Amniotic epithelial cell (primary cell): ENCODE results near the gene MAN1A1.

Source experiments
- DNase-seq: peaks from one replicate; pipeline ENCODE4 v3.0.0-alpha.2; 2010; ENCODE audit warnings: low read depth

The MAN1A1 gene

DNA sequence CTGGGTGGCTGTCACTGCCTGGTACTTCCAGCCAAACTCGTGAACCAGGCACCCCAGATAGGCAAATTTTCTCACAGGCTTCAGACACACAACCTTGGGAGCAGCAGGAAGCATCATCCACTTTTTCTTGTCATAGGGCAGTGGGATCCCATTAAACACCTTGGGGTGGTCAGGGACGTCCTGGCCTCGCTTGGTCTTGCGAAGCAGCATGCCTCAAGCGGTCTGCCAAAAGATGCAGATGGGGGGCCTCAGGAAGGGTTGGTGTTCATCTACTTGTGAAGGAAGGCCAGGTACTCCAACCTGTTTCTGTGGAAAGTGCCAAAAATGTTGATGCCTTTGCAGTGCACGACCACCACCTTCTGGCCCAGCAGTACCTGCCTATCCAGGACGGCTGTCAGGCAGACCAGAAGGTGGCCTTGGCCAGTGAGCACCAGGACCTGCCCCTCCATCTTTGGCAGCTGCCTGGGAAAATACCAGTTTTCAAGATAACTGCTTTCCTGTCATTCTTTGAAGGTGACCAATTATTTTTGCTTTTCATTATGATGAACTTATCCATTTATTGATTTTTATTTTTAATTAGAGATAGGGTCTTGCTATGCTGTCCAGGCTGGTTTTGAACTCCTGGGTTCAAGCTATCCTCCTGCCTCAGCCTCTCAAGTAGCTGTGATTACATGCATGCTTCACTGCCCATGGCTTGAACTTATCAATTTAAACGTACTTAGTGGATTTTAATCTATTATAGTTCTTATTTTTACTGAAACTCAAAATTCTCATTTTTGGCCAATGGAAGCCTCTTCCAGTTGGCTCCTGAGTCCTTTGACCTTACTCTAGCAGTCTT lies 80.1 kb downstream of the MAN1A1 start:
- DNase-seq = no peak

DNA sequence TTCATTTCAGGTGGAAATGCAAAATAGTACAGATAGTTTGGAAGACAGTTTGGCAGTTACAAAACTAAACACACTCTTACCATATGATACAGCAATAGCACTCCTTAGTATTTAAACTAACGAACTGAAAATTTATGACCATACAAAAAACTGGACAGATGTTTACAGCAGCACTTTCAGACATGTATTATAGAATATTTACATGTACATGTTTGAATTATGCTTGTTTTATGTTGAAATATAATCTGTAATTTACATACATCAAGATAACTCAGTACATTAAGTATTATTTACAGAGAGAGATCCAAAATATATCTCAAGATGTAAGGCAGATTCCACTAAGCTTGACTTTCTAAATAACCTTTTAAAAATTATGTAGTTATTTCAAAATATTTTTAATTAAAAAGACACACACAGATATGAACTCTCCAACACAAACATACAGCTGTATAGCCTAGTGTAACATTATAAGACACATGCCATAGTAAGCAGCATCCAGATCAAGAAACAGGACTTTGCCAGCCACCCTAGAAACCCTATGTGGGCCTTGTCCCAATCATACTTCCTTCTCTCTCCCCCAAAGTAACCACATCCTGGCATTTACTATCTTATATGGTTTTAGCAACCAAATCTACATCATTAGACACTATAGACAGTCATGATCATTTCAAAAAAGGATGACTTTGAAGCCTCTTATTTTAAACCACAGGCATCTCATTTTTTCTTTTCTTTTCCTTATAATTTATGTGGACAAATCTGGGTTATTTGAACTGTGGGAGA lies 82.2 kb downstream of the MAN1A1 start:
- no peak for DNase-seq

DNA sequence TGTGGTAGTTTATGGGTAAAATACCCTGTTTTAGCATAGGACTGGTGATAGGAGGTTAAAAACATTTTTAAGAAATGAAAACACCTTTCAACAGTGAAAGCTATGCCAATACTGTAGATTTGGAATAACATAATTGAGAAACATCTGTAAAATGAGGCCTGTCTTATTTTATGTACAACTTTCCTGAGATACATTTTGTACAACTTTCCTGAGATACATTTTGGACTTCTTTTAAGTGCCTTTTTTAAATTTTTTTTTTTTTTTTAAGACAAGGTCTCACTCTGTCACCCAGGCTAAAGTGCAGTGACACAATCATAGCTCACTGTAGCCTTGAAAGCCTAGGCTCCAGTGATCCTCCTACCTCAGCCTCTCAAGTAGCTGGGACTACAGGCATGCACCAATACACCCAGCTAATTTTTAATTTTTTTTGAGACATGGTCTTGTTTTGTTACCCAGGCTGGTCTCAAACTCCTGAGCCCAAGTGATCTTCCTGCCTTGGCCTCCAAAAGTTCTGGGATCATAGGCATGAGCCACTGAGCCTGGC lies 84.6 kb downstream of the MAN1A1 start:
- DNase-seq = no peak

DNA sequence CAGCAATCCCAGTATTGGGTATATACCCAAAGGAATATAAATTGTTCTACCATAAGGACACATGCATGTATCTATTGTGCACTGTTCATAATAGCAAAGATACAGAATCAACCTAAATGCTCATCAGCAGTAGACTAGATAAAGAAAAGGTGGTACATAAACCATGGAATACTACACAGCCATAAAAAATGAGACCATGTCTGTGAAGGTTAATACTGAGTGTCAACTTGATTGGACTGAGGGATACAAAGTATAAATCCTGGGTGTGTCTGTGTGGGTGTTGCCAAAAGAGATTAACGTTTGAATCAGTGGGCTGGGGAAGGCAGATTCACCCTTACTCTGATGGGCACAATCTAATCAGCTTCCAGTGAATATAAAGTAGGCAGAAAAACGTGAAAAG lies 86.9 kb downstream of the MAN1A1 start:
- DNase-seq = no peak

DNA sequence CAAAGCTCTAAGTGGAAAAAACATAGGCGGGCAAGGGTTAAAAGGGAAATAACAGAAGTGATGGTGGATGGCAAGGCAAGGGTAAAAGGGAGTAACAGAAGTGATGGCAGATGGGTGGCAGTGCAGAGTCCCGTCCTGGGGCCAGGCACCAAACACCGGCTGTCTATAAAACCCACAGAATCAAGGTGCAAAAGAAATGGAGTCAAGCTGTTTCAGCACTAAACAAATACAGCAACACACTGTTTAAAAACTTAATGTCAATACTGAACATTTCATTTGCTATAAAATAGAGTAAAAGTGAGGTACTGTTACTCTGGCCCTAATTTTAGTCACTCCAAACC lies 87.6 kb downstream of the MAN1A1 start:
- DNase-seq = no peak

DNA sequence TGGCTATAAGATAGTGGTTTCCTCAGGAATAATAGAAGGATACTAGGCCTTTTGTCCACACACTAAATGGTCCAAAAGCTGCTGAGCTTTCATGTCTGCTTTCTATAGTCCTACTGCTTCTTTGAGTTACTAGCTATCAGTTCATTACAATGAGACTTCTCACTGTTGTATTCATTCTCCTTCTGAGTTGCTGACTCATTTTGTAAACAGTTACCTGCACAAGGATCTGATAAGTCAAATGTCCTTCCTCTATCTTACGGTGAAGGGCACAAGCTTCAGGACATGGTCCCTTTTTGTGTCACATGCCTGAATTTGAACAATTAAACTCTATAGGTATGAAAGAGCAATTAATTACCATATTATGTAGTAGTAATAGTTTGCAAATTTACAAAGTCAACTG lies 90.5 kb downstream of the MAN1A1 start:
- no peak for DNase-seq

DNA sequence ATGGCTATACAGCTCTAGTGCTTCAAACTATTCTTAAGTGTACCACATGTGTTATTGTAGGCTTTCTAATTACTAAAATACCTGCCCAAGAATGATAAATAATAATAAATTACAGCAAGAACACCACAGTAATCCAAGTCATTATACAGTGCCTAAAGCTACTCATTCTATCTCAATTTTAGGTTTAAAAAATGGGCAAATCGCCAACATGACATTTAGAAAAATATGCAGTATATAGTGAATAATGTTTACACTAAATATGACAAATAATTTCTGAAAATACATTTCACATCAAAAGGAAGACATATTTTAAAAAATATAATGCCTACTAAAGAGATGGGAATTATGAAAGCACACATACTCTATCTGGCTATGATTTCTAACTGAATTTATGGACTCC lies 91.8 kb downstream of the MAN1A1 start:
- DNase-seq = no peak

DNA sequence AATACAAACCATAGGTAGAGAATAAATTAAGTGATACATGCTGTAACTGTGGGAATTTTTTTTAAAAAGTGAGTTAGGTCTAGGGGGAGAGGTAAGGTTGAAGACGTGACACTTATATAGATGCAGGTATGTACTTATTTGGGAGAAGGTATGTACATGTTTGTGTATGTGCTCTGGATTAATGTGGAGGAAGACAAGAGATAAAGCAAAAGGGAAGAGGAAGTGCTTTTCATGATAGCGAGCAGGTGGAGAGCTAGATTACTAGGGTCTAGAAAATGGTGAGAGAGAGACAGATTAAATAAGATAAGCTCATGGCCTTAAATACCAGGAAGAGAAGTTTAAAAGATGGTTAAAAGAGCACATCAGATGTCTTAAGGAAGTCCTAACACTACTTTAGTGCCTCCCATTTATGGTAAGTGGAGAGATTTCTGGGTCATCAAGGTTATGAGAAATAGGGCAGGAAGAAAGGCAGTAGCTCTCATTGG lies 92.5 kb downstream of the MAN1A1 start:
- no peak for DNase-seq

DNA sequence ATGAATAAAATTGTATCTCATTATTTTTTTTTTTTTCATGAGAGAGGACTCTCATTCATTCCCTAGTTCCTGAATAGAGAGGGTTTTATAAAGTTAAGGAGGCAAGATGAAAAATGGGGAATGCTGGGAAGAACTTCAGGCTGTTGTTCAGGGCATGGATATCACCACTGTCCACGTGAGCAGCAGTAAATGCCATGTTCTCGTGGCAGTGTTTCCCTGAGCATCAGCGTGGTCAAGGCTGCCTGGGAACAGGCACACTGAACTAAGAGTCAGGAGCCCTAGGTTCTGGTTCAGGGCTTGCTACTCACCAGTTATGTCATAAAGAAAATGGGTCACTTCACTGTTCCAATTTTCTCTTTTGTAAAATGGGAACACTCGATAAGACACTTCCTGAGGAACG lies 93.2 kb downstream of the MAN1A1 start:
- DNase-seq = no peak

DNA sequence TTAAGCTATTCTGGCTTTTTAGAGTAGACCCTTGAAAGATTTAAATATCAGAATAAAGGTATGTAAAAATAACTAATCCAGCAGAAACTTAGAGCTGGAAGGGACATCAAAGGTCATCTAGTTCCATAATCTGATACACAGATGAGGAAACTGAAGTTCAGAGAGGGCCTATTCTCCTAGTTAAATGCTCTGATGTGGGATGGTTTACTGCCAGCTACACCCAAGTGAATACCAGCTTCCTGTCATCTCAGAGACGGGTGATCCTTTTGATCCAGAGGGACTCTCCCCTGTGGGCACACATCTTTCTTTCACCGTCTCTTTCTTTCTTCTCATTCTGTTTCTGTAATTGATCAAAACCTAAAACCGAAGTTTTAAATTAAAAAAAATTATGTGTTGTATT lies 94.1 kb downstream of the MAN1A1 start:
- DNase-seq = no peak

DNA sequence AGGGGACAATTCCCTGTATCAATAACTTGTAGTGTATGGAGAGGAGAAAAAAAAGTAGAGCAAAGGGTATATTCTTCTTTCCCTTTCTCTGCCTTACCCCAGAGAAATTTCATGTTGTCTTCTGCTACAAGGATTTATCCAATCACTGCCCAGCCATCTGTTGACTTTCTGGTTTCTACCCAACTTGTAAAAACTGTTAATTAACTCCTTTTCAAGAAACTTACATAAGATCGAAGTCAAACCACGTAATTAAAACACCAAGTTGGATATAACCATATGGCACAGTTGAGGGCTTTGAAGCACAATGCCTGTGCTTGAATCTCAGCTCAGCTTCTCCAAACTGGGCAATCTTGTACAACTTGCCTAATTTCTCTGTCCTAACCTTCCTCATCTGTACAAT lies 99.5 kb downstream of the MAN1A1 start:
- DNase-seq = no peak

DNA sequence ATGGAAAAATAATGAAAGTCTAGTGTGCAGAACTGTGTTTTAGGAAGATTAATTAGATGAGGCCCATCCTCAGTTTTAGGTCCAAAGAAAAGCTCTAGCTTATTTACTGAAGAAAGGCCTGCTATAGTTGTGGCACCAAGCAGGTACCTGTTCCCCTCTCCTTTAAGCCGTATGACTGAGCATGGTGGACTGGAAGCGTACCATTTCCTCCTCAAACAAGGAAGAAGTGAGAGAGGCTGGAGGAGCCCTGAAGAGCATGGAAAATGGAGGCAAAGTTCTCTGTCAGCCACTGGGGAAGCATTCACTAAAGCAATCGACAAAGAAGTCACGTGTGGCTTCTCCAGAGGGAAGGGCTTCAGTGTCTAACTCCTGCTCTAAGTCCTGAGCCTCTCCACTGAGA lies 100.2 kb downstream of the MAN1A1 start:
- no peak for DNase-seq

DNA sequence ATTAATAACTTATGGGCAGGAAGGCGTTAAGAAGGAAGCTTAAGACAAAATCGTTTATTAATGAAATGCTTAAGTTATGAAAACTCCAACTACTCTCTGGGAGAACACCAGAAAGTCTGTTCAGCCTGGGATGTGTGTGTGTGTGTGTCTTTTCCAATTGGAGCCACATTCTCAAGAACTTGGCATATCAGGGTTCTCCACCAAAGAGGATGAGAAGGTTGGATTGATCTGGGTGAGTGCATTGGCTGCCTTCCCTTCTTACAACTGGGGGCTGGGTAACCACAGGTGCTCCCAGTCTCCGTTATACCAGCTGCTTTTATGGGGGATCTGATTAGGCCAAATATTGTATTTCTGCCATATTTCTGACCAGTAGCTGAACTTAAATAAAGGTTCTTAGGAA lies 102.1 kb downstream of the MAN1A1 start:
- no peak for DNase-seq

DNA sequence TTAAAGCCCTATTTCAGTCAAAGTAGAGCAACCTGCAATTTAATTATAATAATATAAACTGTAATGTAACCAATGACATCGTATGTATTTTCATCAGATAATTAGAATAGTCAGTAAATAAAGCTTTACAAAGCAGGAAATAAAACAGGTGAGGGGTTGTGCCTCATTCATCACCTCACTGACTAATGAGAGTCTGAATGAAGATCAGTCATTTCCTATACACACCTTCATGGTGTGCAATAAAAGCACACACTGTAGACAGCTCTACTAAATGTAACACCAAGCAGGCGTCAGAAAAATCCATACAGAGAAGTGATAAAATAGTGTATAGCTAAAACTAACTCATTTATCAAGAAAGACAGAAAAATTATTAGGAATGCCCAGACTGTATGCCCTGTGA lies 105.9 kb downstream of the MAN1A1 start:
- DNase-seq = no peak

DNA sequence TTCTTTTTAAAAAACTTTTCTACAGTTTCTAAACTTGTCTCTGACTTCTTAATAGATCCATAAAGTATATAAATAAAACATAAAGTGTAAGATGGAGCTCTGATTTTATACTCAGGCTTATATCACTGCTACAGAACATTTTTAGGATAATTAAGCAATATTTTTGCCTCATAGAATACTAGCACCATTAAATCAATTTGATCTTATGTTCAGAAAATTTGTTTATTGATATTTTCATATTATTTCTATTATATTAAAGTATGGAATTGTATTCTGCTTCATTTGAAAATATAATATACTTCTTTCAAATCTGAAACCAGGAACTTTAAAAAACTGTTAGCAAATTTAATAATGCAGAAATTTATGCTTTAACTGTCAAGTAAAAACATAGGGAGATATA lies 106.5 kb downstream of the MAN1A1 start:
- DNase-seq = no peak

DNA sequence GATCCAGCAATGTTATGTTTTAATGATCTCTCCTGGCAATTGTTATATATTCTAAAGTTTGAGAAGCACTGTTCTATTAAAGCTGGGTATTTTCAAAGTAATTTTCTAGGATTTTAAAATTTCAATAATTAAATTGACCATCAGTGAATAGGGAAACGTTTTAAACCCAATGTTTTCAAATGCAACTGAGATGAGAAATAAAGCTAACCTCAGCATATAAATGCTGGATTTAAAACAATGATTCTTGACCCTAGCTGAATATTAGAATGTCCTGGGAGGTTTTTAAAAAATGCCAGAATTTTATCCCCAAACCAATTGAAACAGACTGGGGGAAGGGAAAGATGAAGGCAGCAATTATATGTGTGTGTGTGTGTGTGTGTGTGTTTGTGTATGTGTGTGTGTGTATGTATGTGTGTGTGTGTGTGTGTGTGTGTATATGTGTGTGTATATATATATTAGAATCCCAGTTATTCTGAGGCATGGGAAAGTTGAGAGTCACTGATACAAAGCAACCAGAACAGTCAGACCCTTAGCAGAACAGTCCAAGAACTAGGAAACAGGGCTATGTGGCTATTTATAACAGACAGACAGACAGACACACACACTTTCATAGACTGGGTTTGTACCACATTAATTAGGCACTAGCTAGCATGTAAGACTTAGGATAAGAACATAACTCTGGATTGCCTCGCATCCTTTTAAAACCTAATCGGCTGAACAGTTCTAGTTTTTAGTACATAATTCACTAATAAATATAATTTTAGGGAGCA lies 107.8 kb downstream of the MAN1A1 start:
- peak; percentile 3 for DNase-seq

DNA sequence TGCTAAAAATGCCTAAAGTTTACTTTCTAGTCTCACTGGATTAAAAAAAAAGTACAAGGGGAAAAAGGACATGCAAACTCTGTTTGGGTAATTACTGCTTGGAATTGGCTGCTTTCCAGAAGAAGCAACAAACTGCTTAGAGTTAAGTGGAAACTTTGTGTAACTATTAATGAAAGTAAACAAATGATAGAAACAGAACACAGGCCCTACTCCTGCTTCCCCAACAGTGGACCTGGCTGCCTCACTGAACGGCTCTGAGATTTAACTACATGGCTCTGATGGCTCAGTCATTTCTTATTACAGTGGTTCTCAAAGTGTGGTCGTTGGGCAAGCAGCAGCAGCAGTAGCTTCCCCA lies 108.5 kb downstream of the MAN1A1 start:
- DNase-seq = peak; percentile 47

DNA sequence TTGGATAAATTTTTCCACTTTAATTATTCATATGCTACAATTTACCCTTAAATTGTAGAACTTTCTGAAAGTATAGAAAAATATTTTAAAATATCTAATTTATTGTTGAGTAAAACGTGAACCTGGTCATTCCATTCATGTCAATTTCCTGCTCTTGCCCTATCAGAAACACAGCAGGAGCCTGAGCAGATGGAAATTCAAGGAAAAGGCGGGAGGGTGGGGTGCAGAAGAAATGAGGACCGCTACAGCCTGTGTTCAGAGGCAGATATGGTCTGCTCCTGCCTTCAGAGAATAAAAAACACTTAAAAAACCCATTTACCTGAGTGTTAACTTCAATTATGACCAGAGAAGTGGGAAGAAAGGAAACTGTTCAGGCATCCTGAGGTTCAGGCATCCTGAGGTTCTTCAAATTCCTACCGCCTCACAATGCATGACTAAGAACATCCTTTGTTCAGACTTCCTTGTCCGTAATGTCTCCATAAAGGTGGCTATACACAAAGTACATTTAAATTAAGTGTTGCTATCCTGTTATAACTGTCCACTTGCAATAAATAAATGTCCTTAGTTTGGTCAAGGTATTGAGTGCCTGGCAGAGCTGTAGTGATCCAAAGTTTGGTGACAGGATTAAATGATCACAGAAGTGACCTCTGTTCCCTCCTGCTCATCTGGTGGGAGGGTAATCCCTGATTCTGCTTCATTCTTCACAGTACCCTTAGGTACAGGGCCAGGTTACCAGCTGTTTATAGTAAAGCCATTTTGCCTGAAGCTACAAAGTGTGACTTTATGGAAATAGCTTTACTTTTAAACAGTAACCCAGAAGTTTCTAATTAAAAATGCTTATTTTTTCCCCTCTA lies 109.1 kb downstream of the MAN1A1 start:
- peak; percentile 6 for DNase-seq

DNA sequence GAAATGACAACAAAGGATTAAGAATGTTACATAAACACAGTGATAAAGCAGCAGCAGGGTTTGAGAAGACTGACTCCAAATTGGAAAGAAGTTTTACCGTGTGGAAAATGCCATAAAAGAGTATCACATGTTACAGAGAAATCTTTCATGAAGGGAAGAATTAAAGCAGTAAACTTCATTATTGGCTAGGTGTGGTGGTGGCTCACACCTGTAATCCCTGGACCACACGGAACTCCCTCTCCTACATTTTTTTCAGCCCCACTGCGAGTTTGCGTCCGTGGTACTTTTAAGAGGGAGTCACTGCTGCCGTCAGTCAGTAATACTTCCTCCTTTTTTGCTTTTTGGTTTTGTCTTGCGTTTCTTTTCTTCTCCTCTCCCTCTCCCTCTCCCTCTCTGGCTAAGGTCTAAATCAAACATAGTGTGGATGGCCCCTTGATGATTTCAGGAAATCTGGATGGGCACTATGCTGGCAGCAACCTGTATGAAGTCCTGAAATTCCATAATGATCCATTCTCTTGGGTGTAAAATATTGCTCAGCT lies 112.3 kb downstream of the MAN1A1 start:
- DNase-seq = no peak

DNA sequence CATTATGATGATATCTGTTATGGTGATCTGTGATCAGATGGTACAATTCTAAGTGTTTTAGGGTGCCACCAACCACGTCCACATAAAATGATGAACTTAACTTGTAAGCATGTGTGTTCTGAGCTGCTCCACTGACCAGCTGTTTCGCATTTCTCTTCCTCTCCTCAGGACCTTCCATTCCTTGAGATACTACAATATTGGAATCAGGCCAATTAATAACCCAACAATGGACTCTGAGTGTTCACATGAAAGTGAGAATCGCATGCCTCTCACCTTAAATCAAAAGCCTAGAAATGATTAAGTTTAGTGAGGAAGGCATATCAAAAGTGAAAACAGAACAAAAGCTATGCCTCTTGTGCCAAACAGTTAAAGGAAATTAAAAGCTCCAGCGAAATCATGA lies 114.6 kb downstream of the MAN1A1 start:
- DNase-seq = no peak

DNA sequence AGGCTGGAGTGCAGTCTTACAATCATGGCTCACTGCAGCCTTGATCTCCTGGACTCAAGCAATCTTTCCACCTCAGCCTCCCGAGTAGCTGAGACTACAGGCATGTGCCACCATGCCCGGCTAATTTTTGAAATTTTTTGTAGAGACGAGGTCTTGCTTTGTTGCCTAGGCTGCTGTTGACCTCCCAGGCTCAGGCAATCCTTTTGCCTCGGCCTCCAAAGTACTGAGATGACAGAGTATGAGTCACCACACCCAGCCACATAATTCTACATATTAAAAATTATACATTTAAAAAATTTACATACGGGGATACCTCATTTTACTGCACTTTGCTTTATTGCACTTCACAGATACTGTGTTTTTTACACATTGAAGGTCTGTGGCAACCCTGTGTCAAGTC lies 115.1 kb downstream of the MAN1A1 start:
- no peak for DNase-seq
